IMR-90 (cell line): ENCODE results near the gene AP1S2. TPM values are rescaled to one million over a fixed set of nuclear protein-coding genes. Genes with fewer than 3 reads are reported as not detected.

Experiments
- ATAC-seq: fragments of 200-7000 bp; cut with Tn5 transposase; 2 replicates; pipeline ENCODE4 v1.9.1; 2020; ENCODE audit warnings: low read depth, mild to moderate bottlenecking, moderate library complexity
- BruUV-seq: library from RNA; stranded (reverse); fragments of 400-500 nt; replicated peaks from 2 replicates; lab custom pipeline; 2021; lab: Mats Ljungman, UMichigan
- CTCF ChIA-PET: fragments of 300-600 bp; formaldehyde crosslinking; extraction: SDS; loops from one replicate; lab custom pipeline; 2021; ENCODE audit warnings: antibody characterized with exemption; lab: Yijun Ruan, JAX
- POLR2A ChIA-PET: fragments of 300-600 bp; sonication (Branson Sonifier 250); formaldehyde crosslinking; loops from one replicate; lab custom pipeline; 2022; ENCODE audit warnings: antibody characterized with exemption; ENCODE audit not compliant: unreplicated experiment; lab: Charles Lee
- DNase-seq: peaks from one replicate; pipeline ENCODE4 v3.0.0; 2013
- H2AFZ ChIP-seq: replicated peaks from 2 replicates; pipeline ENCODE3; 2013; ENCODE audit warnings: low read length, mild to moderate bottlenecking; ENCODE audit not compliant: poor library complexity
- H2AK5ac ChIP-seq: 2 replicates; pipeline ENCODE4 v1.6.1; 2013; ENCODE audit warnings: low read depth, low read length, inconsistent platforms
- H2AK9ac ChIP-seq: replicated peaks from 2 replicates; pipeline ENCODE3; 2013; ENCODE audit warnings: mild to moderate bottlenecking, low read depth, low read length, moderate library complexity; ENCODE audit not compliant: poor library complexity
- H2BK120ac ChIP-seq: 2 replicates; pipeline ENCODE4 v1.6.1; 2013; ENCODE audit warnings: low read depth, low read length, inconsistent platforms
- H2BK15ac ChIP-seq: 3 replicates; pipeline ENCODE4 v1.6.1; 2013; ENCODE audit warnings: low read depth, low read length, inconsistent platforms
- H2BK20ac ChIP-seq: 2 replicates; pipeline ENCODE4 v1.6.1; 2013; ENCODE audit warnings: low read depth, mild to moderate bottlenecking, inconsistent platforms, low read length, moderate library complexity
- H2BK5ac ChIP-seq: 2 replicates; pipeline ENCODE4 v1.6.1; 2013; ENCODE audit warnings: mild to moderate bottlenecking, low read depth, low read length, inconsistent platforms; ENCODE audit not compliant: poor library complexity, severe bottlenecking
- H3K14ac ChIP-seq: replicated peaks from 2 replicates; pipeline ENCODE4 v1.6.1; 2013; ENCODE audit warnings: low read depth, low read length, inconsistent platforms
- H3K18ac ChIP-seq: 2 replicates; pipeline ENCODE4 v1.6.1; 2013; ENCODE audit warnings: low read depth, low read length, control low read depth
- H3K23ac ChIP-seq: 2 replicates; pipeline ENCODE4 v1.6.1; 2013; ENCODE audit warnings: low read depth, low read length, inconsistent platforms
- H3K27ac ChIP-seq: 2 replicates; pipeline ENCODE4 v1.5.1; 2013; ENCODE audit warnings: mild to moderate bottlenecking, control low read depth, low read length; ENCODE audit not compliant: insufficient read depth
- H3K27me3 ChIP-seq: 2 replicates; pipeline ENCODE4 v1.6.1; 2013; ENCODE audit warnings: low read length; ENCODE audit not compliant: control insufficient read depth, insufficient read depth
- H3K36me3 ChIP-seq: 2 replicates; pipeline ENCODE4 v1.6.1; 2013; ENCODE audit warnings: low read length, mixed read lengths; ENCODE audit not compliant: control insufficient read depth, insufficient read depth
- H3K4ac ChIP-seq: 2 replicates; pipeline ENCODE4 v1.6.1; 2013; ENCODE audit warnings: low read depth, low read length, inconsistent platforms
- H3K4me1 ChIP-seq: 2 replicates; pipeline ENCODE4 v1.6.1; 2013; ENCODE audit warnings: low read length, mixed read lengths; ENCODE audit not compliant: control insufficient read depth, insufficient read depth
- H3K4me2 ChIP-seq: 2 replicates; pipeline ENCODE4 v1.6.1; 2013; ENCODE audit warnings: low read depth, mild to moderate bottlenecking, control low read depth, low read length, moderate library complexity
- H3K4me3 ChIP-seq: 2 replicates; pipeline ENCODE4 v1.5.1; 2013; ENCODE audit warnings: low read depth, mild to moderate bottlenecking, control low read depth, low read length, moderate library complexity; ENCODE audit not compliant: insufficient read depth
- H3K56ac ChIP-seq: 2 replicates; pipeline ENCODE4 v1.6.1; 2013; ENCODE audit warnings: low read length, inconsistent platforms; ENCODE audit not compliant: insufficient read depth; ENCODE audit errors: extremely low read depth
- H3K79me1 ChIP-seq, 2 experiments: 2 replicates each; pipeline ENCODE4 v1.6.1; 2013; ENCODE audit warnings: low read length in 2 of 2, inconsistent platforms in 1 of 2, low read depth in 1 of 2
- H3K9ac ChIP-seq: 2 replicates; pipeline ENCODE4 v1.6.1; 2013; ENCODE audit warnings: low read depth, low read length, control low read depth
- H3K9me1 ChIP-seq: 2 replicates; pipeline ENCODE4 v1.6.1; 2013; ENCODE audit warnings: low read length, inconsistent platforms; ENCODE audit not compliant: insufficient read depth
- H3K9me3 ChIP-seq: 2 replicates; pipeline ENCODE4 v1.6.1; 2013; ENCODE audit warnings: low read length; ENCODE audit not compliant: control insufficient read depth, insufficient read depth
- H4K20me1 ChIP-seq: 2 replicates; pipeline ENCODE4 v1.6.1; 2013; ENCODE audit warnings: low read length, inconsistent platforms; ENCODE audit not compliant: insufficient read depth
- H4K5ac ChIP-seq: 2 replicates; pipeline ENCODE4 v1.6.1; 2013; ENCODE audit warnings: mild to moderate bottlenecking, low read depth, low read length, control low read depth
- H4K8ac ChIP-seq, 2 experiments: 2 replicates each; pipeline ENCODE4 v1.6.1; 2013; ENCODE audit warnings: low read depth in 2 of 2, low read length in 2 of 2, control low read depth in 1 of 2, inconsistent platforms in 1 of 2
- H4K91ac ChIP-seq: 2 replicates; pipeline ENCODE4 v1.6.1; 2013; ENCODE audit warnings: low read depth, low read length, inconsistent platforms; ENCODE audit not compliant: insufficient read depth
- CEBPB ChIP-seq: IDR thresholded peaks from 2 replicates; pipeline ENCODE4 v1.6.1; 2012; ENCODE audit warnings: low read depth, low read length, improper control_type of control experiment
- MAFK ChIP-seq: IDR thresholded peaks from 2 replicates; pipeline ENCODE4 v1.6.1; 2012; ENCODE audit warnings: low read depth, low read length, improper control_type of control experiment
- MAZ ChIP-seq: IDR thresholded peaks from 2 replicates; pipeline ENCODE4 v1.6.1; 2012; ENCODE audit warnings: low read depth, mild to moderate bottlenecking, low read length, improper control_type of control experiment, moderate library complexity, borderline replicate concordance
- POLR2A ChIP-seq: IDR thresholded peaks from 2 replicates; pipeline ENCODE4 v1.6.1; 2012; ENCODE audit warnings: mild to moderate bottlenecking, low read depth, low read length
- RCOR1 ChIP-seq: IDR thresholded peaks from 2 replicates; pipeline ENCODE4 v1.6.1; 2012; ENCODE audit warnings: mild to moderate bottlenecking, low read length, improper control_type of control experiment; ENCODE audit not compliant: insufficient replicate concordance
- RFX5 ChIP-seq: IDR thresholded peaks from 2 replicates; pipeline ENCODE4 v1.8.0; 2012; ENCODE audit warnings: low read depth, mild to moderate bottlenecking, low read length, moderate library complexity
- SMC3 ChIP-seq: fragments of 150-350 bp; IDR thresholded peaks from 2 replicates; pipeline ENCODE4 v1.6.1; 2016; ENCODE audit warnings: low read depth, mild to moderate bottlenecking, antibody characterized with exemption, low read length, moderate library complexity
- dilution Hi-C: fragments of 300-500 bp; cut with HindIII; formaldehyde crosslinking; loops from one replicate; pipeline ENCODE4 v1.14.3; 2018; ENCODE audit warnings: low sequenced_read_pairs; ENCODE audit not compliant: unreplicated experiment
- in situ Hi-C: fragments of 300-500 bp; cut with MboI; formaldehyde crosslinking; loops from 3 replicates; pipeline ENCODE4 v1.14.3; 2019; ENCODE audit warnings: low sequenced_read_pairs, inconsistent platforms, mixed read lengths
- intact Hi-C: fragments of 100-400 bp; cut with micrococcal nuclease; formaldehyde crosslinking; loops from 2 replicates; pipeline ENCODE4 v1.10.0; 2022
- polyA plus RNA-seq, 3 experiments: library from polyadenylated mRNA; depleted of rRNA; stranded (reverse); fragments of >200 nt; gene quantifications; 2 replicates each; pipeline ENCODE4 v1.2.3, GENCODE V29; 2012; ENCODE audit warnings: low replicate concordance in 1 of 3
- total RNA-seq: library from RNA; depleted of rRNA; stranded (reverse); fragments of >200 nt; gene quantifications from 2 replicates; pipeline ENCODE4 v1.2.3, GENCODE V29; 2012
- TF ChIP-seq, protein P1 (sequence below): fragments of 150-350 bp; IDR thresholded peaks from 2 replicates; pipeline ENCODE4 v1.6.1; 2017; ENCODE audit warnings: mild to moderate bottlenecking, antibody characterized with exemption, low read length, low read depth

Gene AP1S2
- total and polyA plus RNA-seq, 2 of the 4 experiments (the other 2 are of a cell fraction), result 28.3 to 46.5 TPM

- Histone ChIP-seq H3K27ac (no peak overlapping the region), H3K27me3 (no peaks in the 10 kb centered on the region), H2BK15ac (no peak overlapping the region), H4K20me1 (no peaks in the 10 kb centered on the region), H3K36me3 (peaks cover 14% of the 10 kb centered on the region), H2AK5ac (no peak overlapping the region), H3K4me3 (no peak overlapping the region), H3K4me2 (no peak overlapping the region), H3K14ac (no peak overlapping the region), H2BK5ac (no peak overlapping the region), H3K9me1 (no peaks in the 10 kb centered on the region), H3K9ac (no peak overlapping the region), H4K91ac (no peak overlapping the region), H2AFZ (no peak overlapping the region), H3K18ac (no peak overlapping the region), H3K79me1 (no peaks in the 10 kb centered on the region), H3K23ac (no peak overlapping the region), H2BK120ac (no peak overlapping the region), H4K5ac (no peak overlapping the region), H2AK9ac (no peak overlapping the region), H3K9me3 (no peaks in the 10 kb centered on the region), H3K4me1 (no peaks in the 10 kb centered on the region), H2BK20ac (no peak overlapping the region), H4K8ac (no peak overlapping the region), H3K4ac (no peak overlapping the region), H3K56ac (no peak overlapping the region)
- CTCF ChIA-PET, result interaction anchor here (1.0 kb wide), 1 partner anchor 11 kb away, joined by 4 read pairs; no protein-coding TSS in a partner anchor
- DNase-seq (no peak), ATAC-seq (no peak)
- POLR2A ChIA-PET, result no interaction called here
- no TSS peak for BruUV-seq
- in situ Hi-C loops, result loop anchor here (25.0 kb wide), 1 partner anchor 883 kb away; no protein-coding TSS in a partner anchor
- TF ChIP-seq SMC3, result no peak
- no peak for TF ChIP-seq MAFK
- TF ChIP-seq, protein P1, sequence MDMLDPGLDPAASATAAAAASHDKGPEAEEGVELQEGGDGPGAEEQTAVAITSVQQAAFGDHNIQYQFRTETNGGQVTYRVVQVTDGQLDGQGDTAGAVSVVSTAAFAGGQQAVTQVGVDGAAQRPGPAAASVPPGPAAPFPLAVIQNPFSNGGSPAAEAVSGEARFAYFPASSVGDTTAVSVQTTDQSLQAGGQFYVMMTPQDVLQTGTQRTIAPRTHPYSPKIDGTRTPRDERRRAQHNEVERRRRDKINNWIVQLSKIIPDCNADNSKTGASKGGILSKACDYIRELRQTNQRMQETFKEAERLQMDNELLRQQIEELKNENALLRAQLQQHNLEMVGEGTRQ, result no peak
- TF ChIP-seq RFX5, result no peak
- no peak for TF ChIP-seq CEBPB
- TF ChIP-seq POLR2A, result no peak
- TF ChIP-seq MAZ, result no peak
- no peak for TF ChIP-seq RCOR1
- dilution Hi-C loops, result no loop called here
- intact Hi-C loops, result no loop called here
Observed at GRCh38 chrX:15804563-15804962, 50.0 kb downstream of the AP1S2 start.
